HEK293 (cell line): ENCODE data around the gene NCF2.

Experiments used
- ATF2 ChIP-seq: fragments of 450-650 bp; formaldehyde crosslinking; IDR thresholded peaks from 2 replicates; pipeline ENCODE4 v1.5.1; 2016; ENCODE audit warnings: missing biosample characterization, missing genetic modification characterization, low read depth
- CTCF ChIP-seq: fragments of 450-650 bp; formaldehyde crosslinking; IDR thresholded peaks from 2 replicates; pipeline ENCODE4 v1.5.1; 2016; ENCODE audit warnings: missing biosample characterization, missing genetic modification characterization
- HIC1 ChIP-seq: fragments of 450-650 bp; formaldehyde crosslinking; IDR thresholded peaks from 2 replicates; pipeline ENCODE4 v1.5.1; 2016; ENCODE audit warnings: missing biosample characterization, missing genetic modification characterization
- PRDM10 ChIP-seq: fragments of 450-650 bp; formaldehyde crosslinking; IDR thresholded peaks from 2 replicates; pipeline ENCODE4 v1.5.1; 2016; ENCODE audit warnings: missing biosample characterization, missing genetic modification characterization
- SCRT2 ChIP-seq: fragments of 450-650 bp; formaldehyde crosslinking; IDR thresholded peaks from 2 replicates; pipeline ENCODE4 v1.5.1; 2016; ENCODE audit warnings: missing biosample characterization, missing genetic modification characterization
- ZBTB1 ChIP-seq: fragments of 450-650 bp; formaldehyde crosslinking; IDR thresholded peaks from 2 replicates; pipeline ENCODE4 v1.5.1; 2016; ENCODE audit warnings: missing biosample characterization, missing genetic modification characterization
- ZNF10 ChIP-seq: fragments of 450-650 bp; formaldehyde crosslinking; IDR thresholded peaks from 2 replicates; pipeline ENCODE4 v1.5.1; 2017; ENCODE audit warnings: missing biosample characterization, missing genetic modification characterization
- ZNF19 ChIP-seq: fragments of 450-650 bp; formaldehyde crosslinking; IDR thresholded peaks from 2 replicates; pipeline ENCODE4; 2016; ENCODE audit warnings: missing biosample characterization, missing genetic modification characterization, low read depth
- ZNF292 ChIP-seq: fragments of 450-650 bp; formaldehyde crosslinking; IDR thresholded peaks from 2 replicates; pipeline ENCODE4 v1.5.1; 2016; ENCODE audit warnings: low read depth, missing biosample characterization, missing genetic modification characterization, borderline replicate concordance
- ZNF488 ChIP-seq: fragments of 450-650 bp; formaldehyde crosslinking; IDR thresholded peaks from 2 replicates; pipeline ENCODE4 v1.5.1; 2016; ENCODE audit warnings: missing biosample characterization, missing genetic modification characterization
- ZNF580 ChIP-seq: fragments of 450-650 bp; formaldehyde crosslinking; IDR thresholded peaks from 2 replicates; pipeline ENCODE4 v1.5.1; 2016; ENCODE audit warnings: missing biosample characterization, missing genetic modification characterization
- ZNF623 ChIP-seq: fragments of 450-650 bp; formaldehyde crosslinking; IDR thresholded peaks from 2 replicates; pipeline ENCODE4 v1.5.1; 2016; ENCODE audit warnings: missing biosample characterization, missing genetic modification characterization
- ZNF777 ChIP-seq: fragments of 450-650 bp; formaldehyde crosslinking; IDR thresholded peaks from 2 replicates; pipeline ENCODE4 v1.5.1; 2017; ENCODE audit warnings: missing biosample characterization, missing genetic modification characterization, borderline replicate concordance
- ZSCAN5A ChIP-seq: fragments of 450-650 bp; formaldehyde crosslinking; IDR thresholded peaks from 2 replicates; pipeline ENCODE4 v1.5.1; 2016; ENCODE audit warnings: missing biosample characterization, missing genetic modification characterization

GRCh38 chr1:183636783-183637182, 46.5 kb upstream of the NCF2 start:
- TF ChIP-seq ZNF488 (tag by site-specific recombination), result no peak
- no peak for TF ChIP-seq ZBTB1 (tag by site-specific recombination)
- no peak for TF ChIP-seq CTCF
- no peak for TF ChIP-seq SCRT2 (tag by site-specific recombination)
- TF ChIP-seq ZNF292 (tag by site-specific recombination), result no peak
- TF ChIP-seq ZNF623 (tag by site-specific recombination), result no peak
- no peak for TF ChIP-seq ZNF777
- no peak for TF ChIP-seq ATF2 (tag by site-specific recombination)
- TF ChIP-seq ZNF19 (tag by site-specific recombination), result no peak
- TF ChIP-seq ZNF580 (tag by site-specific recombination), result no peak
- no peak for TF ChIP-seq ZSCAN5A (tag by site-specific recombination)
- no peak for TF ChIP-seq HIC1 (tag by site-specific recombination)
- TF ChIP-seq ZNF10 (tag by site-specific recombination), result no peak
- TF ChIP-seq PRDM10 (tag by site-specific recombination), result no peak
